ENCODE results near the gene EGFLAM.
A peak's percentile ranks its signal among the peaks of the same experiment; 100 is the strongest.

The EGFLAM gene

DNA sequence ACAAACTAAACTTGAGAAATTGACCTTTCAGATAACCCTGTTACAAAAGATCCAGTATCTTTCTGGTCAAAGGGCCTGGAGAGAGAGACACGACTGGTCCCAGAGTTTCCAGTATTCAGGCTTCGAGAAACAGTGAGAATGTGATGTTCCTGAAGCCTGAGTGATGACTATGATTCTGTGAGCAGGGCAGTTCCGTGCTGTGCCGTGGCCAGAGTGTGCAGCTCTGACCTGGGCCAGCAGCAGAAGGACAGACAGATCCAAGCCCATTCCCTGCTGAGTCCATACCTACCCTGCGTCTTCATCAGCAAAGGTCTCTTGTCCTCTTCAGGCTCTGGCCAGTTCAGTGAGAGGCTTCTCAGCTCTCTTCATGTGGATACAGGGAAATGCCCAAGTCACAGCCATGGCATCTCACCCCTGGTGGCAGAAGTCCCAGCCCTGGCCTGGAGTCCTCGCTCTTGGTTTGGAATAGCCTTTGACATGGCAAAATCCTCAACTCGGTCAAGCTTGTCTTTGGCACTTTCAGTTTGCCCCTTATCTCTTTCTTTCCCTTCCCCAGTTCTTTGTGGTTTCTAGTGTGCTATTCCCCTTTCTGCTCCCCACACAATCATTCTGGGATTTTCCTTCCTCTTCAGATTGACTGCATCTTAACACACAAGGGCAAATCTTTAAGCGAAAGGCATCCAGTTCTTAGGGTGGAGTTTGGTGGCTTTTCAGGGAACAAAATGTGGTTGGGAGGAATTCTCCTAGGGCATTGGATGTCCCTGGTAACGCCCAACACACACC lies 190.4 kb downstream of the EGFLAM start:
- no peak for DNase-seq (ENCODE audit: low read depth)

DNA sequence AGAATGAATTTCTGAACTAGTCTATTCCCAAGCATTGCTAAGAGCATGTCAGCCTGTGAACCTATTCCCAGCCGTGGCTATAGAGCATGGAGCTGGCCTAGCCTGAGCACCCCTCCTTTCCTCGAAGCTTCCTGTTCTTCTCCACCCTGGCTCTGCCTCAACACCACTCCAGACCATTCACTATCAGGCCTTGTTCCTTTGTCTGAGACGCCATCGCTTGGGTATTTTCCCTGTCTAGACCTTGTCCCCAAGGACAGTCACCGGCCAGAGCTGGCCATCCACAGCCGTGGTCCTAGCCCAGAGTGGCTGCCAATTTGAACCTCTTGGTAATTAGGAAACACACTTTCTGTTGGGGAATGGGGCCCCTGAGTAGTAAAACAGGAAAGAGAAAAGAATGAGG lies 192.3 kb downstream of the EGFLAM start:
- no peak for DNase-seq (ENCODE audit: low read depth)

DNA sequence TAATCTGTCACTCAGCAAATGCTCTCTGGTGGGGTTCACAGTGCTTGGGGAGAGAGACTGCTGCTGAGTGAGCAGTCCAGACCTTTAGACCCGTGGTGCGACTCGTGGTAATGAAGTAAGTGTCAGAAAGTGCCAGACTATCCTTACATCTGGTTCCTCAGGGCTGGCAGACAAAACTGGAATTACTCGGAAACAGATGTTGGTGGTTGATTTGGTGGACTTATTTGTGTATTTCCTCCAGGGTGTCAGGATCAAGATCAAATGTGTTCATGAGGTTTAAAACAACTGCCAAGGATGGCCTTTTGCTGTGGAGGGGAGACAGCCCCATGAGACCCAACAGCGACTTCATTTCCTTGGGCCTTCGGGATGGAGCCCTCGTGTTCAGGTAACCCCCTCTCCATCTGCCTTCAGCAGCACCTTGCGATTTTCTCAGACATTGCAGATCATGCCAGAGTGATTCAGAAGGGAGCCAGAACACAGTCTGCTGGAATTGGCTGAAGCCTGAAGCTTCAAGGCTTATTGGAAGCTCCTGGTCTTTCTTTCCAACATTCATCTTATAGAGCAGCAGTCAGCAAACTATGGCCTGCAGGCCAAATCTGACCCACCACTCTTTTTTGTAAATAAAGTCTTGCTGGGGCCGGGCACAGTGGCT lies 192.8 kb downstream of the EGFLAM start:
- DNase-seq (ENCODE audit: low read depth): no peak

DNA sequence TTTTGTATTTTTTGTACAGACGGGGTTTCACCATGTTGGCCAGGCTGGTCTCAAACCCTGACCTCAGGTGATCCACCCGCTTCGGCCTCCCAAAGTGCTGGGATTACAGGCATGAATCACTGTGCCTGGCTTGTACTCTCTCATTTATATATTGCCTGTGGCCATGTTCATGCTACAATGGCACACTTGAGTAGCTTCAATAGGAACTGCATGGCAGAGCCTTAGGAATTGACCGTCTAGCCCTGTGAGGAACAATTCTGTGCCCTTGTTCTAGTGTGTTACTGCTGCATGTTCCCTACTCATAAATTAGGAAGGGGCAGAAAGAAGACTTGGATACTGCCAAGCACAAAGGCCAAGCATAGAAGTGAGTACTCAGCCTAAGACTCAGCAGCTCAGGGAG lies 193.8 kb downstream of the EGFLAM start:
- no peak for DNase-seq (ENCODE audit: low read depth)

DNA sequence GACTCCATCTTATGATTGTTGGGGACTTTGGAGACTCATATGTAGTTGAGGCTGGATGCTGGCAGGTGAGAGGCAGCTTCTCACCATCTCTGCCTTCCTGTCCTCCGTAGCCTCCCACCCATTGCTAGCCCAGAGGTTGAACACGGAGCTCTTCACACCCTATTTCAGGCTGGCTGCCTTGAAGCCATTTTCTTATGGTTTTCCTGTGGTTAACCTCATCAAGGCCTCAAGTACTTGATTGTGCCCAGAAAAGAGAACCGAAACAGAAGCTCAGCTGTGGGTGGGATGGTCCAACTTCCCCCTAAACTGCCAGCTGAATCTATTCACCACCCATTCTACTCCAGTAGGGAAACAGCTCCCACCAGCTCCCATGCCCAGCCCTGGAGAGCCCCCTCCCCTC lies 195.1 kb downstream of the EGFLAM start:
- no peak for DNase-seq (ENCODE audit: low read depth)

DNA sequence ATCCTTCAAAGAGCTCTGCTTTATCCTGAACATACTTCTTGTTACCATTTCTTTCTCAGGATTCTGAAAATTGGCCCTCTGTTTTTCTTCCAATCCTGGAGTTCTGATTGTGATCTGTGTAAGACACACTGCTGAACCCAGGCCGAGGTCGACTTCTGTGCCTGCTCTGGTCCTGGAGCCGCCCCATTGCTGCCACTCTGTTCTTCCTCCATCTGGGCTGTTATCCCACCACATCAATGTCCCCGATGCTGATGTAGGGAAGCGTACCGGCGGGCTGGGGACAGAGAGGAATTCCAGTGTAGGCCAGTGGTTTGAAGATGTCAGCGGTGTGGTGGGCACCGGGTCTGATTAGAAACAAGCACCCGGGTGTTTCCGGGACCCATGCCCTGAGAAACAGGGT lies 195.6 kb downstream of the EGFLAM start:
- no peak for DNase-seq (ENCODE audit: low read depth)

DNA sequence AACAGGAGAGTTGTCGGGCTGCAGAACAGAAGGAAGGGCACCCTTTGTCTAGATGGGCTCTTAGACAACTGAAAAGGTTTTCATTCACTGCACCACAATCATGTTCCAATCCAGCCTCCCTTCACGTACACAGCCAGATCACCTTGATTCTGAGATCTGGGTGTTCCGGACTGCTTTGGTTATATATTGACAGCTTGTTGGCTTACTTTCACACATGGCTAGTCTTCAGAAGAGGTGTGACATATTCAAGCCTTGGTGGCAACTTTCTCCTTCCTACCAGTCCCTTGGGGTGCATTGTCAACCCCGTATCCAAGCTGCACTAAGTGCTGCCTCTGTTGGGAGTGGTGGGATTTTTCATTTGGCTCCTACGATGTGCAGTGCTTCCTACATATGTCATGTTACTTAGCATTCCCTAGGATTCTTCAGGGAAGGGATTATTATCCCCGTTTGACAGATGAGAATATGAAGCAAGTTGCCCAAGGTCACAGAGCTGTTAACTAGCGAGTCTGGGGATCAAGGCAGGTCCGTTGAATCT lies 197.5 kb downstream of the EGFLAM start:
- no peak for DNase-seq (ENCODE audit: low read depth)

DNA sequence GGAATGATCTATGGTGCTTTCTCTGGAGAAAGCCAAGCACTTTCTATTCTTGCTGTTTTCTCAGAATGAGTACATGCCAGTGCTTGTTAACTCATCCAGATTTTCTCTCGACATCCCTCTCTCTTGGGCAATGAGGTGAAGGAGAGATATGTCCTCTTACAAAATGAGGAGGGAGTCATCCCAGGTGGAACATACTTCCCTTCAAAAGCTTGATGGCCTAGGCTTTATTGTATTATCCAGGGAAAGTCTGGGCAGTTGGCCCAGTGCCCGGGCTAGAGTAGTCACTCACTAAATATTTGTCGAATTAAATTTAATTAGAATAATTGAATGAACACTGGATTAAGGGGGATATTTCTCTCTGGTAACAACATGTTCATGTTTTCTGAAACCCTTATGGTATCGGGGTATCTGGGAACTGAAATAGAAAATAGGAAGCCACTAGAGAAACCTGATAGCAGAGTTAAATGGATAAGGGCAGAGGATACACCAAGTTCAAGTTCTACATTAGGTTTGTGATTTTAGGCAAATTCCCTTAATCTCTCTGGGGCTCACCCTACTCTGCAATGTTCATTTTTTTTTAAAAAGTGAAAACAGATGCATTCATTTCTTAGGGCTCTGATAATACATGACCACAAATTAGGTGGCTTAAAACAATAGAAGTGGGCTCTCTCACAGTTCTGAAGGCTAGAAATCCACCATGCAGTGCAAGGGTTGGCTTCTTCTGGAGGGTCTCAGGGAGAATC lies 198.5 kb downstream of the EGFLAM start:
- DNase-seq (ENCODE audit: low read depth): no peak

DNA sequence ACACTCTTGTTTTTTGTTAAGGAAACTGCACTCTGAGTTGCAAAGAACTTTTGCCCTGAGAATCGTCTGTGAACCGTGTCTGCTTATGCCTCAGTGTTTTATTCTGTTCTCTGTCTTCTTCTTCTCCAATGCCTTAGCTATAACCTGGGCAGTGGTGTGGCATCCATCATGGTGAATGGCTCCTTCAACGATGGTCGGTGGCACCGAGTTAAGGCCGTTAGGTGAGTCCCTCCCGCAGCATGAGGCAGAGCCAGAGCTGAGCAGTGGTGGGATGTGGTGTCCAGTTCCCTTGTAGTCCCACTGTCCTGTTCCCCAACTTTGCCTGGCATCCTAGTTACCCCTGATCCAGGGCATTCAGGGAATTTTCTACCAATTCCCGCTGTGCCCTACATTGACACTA lies 199.8 kb downstream of the EGFLAM start:
- DNase-seq (ENCODE audit: low read depth): no peak

DNA sequence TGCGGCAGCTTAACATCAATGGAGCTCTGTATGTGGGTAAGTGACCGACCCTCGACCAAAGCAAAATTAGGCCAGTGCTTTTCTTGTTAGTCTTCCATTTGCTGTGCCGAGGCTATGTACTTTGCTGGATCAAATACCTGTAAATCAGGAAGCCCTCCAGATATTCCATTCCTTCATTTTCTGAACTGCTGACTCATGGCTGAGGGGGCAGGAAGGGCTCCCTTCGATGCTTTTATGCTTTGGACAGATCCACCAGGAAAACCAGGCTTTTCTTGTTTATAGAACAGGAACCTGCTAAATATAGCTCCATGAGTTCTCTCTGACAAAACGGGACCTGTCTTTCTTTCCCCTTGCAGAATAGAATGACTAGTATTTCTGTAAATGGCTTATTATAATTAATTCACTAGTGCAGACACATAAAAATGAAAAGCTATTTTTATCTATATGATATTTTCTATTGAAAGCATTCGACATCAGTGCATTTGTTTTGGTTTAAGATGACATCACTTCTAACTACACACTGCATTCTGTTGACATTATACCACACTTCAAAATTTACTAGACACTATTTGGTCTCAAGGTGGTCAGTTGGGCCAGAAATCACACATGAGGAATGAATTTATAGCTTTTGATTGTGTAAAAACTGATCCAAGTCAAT lies 204.7 kb downstream of the EGFLAM start:
- no peak for DNase-seq (ENCODE audit: low read depth)

DNA sequence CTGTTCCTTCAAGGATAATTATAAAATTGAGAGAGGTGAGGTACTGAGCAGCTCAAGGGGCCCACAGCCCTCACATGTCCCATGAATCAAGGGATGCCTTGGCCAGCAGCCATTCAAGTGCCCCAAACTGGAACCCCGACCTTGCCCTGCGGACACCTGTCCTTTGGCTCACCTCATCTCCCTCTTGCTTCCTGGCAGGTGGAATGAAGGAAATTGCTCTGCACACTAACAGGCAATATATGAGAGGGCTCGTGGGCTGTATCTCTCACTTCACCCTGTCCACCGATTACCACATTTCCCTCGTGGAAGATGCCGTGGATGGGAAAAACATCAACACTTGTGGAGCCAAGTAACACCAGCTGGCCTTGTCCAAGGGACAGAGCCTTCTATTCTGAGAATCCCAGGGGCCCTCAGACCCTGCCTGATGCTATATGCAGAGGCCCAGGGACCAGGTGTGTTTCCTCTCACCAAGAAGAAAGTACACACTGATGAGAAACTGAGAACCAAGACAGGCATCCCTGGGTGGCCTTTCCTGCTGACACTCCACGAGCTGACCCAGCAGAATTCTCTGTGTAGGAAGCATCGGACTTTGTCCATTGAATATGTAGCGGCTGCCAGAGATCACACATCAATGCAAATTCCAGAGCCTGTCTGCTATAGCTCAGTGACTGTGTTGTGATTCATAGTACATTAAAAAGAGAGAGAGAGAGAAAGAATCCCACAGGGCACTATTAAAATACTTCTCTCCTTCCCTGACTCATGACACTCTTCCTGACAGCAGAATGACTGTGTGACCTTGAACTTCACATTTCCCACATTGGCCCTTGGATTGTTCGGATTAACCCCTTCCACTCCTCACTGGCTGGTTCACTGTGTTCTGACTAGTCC lies 205.5 kb downstream of the EGFLAM start:
- no peak for DNase-seq (ENCODE audit: low read depth)

DNA sequence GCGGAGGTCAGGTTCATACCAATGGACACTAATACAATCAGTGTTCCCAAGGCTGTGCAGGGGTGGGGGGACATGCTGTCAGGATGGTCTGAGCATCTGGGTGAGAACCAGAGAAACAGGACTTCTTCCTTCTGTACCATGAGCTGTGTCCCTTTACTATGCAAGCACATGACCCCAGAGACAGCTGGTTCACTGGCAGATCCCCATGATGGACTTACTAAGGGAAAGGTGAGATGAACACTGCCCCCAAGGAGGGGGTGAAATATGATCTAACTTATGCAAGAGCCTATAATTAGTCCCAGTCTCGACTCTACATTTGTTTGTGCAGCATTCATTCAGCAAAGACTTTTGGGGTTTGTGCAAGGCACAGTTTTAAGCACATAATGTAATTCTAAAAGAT lies 206.7 kb downstream of the EGFLAM start:
- DNase-seq (ENCODE audit: low read depth): peak; percentile 69

DNA sequence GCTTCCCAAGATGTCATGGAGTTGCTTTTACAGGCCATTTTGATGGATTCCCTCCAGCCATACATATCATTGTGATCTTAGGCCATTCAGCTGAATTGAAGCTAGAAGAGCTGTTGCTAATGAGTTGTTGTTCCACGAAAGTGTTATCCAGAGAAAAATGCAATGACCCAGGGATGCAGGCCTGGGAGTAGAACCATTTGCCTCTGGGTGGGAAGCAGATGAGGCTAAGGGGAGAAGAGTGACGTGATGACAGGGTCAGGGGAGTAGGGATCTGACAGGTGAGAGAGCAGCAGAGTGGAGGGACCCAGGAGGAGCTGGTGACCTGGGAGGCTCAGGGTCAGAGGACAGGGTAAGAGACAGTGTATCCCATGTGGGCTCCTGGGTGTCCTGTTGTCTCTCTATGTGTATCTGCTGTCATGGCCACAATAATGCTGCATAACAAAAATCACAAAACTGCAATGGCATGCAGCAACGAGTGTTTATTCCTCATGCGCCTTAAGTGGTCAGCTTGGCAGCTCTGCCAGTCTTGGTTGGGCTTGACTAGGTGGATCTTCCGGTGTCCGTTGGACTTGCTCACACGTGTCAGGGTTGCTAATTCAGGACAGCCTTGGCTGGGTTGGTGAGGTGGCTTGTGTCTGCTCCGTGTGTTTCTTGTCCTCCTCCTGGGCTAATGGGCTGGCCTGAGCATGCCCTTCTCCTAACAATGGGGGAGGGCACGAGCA lies 207.5 kb downstream of the EGFLAM start:
- no peak for DNase-seq (ENCODE audit: low read depth)

DNA sequence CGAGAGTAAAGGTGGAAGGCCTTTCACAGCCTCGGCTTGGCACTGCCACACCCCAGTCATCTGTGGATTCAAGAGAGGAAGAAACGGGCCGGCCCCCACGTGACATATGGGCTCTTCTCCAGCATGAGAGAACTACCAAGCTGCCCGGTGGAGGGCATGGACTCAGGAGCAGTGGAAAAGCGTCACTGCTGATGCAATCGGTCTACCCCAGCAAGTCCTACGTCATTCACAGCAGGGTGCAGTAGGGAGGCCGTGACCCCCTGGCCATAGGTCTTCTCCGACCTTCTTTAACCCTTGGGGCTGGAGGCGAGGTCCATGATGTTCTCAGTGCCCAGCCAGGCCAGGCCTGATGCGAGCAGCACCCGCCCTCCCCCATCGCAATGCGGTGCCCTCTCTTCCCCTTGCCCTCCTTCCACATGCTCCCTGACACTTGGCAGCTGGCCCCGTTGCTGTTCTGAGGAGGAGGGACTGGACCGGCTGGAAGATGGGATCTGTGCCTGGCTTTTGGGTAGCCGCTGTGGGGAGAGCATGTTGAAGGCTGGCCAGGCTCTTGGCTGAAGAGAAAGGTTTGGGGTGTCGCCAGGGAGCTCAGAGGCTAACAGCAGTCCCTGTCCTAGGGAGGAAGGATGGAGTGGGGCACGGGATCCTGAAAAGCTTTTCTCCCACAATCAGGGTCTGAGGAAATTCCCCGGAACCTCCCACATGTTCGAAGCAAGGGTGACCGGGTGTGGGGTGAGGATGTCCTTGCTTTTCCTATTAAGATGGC lies 208.2 kb downstream of the EGFLAM start:
- peak; percentile 91 for DNase-seq (ENCODE audit: low read depth)

DNA sequence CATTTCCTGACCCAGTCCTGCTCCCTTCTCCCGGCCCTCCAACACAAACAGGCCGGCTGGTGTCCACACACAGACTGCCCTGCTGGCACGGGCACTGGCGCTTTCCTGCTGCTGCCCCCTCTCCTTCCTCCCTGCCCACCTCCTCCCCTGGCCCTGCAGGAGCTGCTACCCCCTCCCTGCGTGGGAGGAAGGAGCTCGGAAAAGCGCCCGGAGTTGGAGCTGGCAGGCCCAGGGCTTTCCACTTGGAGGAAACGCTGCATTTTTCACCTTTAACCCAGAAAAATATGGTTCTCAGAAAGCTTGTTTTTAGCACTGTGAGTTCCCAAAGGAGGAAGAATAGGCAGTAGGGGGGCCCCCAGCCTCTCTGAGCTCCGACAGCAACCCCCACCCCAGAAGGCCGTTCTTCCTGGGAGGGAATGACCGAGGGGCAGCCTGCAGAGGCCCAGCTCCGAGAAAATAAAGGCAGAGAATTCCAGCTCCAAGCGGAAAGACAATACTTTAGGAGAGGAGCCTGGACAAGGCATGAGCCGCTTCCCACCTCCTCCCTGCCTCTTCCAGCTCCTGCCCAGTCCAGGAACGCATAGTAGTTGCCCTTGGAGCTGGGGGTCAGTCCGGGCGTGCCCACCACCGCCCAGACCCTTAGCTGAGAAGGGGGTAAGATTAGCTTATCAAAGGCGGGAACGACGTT lies 209.1 kb downstream of the EGFLAM start:
- DNase-seq (ENCODE audit: low read depth): peak; percentile 52

DNA sequence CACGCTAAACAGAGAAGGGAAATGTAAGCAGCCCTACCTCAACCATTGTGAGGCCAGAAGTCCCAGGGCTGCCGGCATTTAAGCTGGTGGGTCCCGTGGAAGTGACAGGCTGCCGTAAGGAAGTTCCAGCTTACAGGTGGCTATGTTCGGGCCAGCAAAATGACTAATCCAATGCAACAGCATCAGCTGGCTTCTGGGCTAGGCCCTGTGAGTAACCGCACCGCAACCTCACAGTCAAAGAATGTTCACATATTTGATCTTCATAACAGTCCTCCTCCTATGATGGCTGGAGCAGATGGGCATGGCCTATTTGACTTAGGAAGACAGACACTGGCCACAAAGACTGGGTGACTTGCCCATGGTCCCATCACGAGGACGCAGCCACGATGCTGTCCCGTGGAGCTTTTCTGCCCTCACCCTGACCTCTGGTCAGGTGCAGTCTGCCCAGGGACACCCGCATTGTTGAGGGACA lies 209.9 kb downstream of the EGFLAM start:
- DNase-seq (ENCODE audit: low read depth): peak; percentile 80

DNA sequence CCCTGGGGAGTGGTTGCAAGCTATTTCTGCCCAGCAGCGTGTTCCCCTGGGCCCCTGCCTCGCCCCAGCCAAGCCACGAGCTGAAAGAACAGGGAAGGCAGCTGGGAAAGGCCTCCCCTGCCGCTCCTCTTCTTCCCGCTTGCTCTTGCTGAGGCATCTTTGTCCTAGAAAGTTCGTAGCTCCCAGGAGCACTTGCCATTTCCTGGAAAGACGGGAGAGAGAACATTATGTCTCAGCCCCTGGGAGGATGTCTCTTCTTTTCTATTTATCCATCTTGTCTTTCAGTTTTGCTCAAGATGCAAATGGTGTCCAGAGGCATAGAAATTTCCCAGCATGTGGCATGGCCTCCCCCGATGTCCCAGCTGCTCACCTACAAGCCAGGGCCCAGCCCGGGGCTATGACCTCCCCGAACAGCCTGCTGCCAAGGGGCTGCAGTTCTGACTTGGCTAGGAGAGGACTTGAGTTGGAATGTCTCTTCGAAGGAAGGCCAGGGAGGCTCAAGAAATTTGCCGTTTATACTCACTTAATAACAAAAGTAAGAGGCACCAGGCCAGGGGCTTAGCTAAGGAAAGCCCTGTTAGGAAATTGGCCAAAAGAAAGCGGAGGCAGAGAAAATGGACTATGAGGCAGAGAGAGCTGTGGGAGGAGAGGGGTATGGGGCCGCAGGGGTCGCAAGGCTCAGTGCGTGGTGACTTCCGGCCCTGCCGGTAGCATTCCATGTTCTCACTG lies 210.8 kb downstream of the EGFLAM start:
- DNase-seq (ENCODE audit: low read depth): peak; percentile 59

DNA sequence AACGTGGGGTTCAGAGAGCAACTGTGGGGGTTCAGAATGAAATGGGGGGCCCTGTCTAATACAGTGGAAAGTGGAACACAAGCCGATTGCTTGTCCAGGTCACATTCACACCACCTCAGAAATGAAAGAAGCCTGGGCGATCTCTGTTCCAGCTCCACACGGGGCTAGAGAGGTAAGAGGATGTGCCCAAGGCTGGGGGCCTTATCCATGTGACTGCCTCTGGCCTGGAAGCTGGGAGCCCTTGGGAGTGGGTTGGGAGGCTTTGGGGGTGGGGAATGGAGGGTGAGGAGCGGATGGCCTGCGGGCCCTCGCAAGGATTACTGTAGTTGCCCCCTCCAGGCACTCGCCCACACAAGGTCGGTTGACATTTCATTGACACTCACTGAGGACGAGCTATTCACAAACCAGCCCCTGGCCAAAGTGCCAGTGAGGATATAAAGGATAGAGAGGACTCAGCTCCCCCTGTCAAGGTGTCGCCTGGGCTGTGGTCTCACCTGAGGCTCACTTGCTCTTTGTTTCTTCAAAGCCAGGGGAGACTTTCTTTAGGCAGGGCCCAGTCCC lies 211.4 kb downstream of the EGFLAM start:
- DNase-seq (ENCODE audit: low read depth): no peak

Data from fibroblast of the conjunctiva (primary cell).